VCaP (cell line): ENCODE data around the gene KIF6.

Source experiments
- H3K27ac ChIP-seq: fragments of 450-650 bp; 2 replicates; pipeline ENCODE4 v1.5.1; 2017
- TF ChIP-seq, protein P1 (sequence below): fragments of 450-650 bp; conservative IDR thresholded peaks from 2 replicates; pipeline ENCODE4 v1.5.1; 2017; ENCODE audit warnings: mild to moderate bottlenecking, moderate library complexity

Gene KIF6

DNA sequence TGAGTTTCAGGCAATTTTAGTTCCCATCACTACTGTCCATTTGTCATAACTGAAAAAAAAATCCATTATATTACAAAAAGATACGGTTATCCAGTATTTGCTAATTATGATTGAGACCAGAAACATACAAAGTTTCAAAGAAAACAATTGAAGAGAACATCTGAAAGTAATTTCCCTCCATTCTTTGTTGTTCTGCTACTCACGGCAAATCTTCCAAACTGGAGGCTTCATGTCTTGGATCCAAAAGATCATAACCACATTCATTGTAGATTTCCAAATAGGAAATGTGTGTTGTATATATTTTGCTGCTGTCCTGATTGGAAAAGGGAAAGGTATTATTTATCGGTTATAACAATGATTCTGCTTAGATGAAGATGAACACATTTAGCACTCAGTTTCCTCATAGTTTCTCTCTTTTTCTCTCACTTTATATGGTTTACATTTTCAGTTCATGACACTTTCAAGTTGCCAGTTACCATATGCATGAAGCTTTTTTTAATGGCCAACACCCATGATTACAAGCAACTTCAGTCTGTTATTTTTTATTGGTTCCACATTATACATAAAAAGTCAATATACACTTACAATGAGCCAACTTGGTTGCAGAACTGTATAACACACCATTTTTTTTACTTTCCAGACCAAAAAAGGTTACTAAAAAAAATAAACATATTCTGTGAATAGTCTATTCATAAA lies 90.4 kb downstream of the KIF6 start:
- TF ChIP-seq, protein P1, sequence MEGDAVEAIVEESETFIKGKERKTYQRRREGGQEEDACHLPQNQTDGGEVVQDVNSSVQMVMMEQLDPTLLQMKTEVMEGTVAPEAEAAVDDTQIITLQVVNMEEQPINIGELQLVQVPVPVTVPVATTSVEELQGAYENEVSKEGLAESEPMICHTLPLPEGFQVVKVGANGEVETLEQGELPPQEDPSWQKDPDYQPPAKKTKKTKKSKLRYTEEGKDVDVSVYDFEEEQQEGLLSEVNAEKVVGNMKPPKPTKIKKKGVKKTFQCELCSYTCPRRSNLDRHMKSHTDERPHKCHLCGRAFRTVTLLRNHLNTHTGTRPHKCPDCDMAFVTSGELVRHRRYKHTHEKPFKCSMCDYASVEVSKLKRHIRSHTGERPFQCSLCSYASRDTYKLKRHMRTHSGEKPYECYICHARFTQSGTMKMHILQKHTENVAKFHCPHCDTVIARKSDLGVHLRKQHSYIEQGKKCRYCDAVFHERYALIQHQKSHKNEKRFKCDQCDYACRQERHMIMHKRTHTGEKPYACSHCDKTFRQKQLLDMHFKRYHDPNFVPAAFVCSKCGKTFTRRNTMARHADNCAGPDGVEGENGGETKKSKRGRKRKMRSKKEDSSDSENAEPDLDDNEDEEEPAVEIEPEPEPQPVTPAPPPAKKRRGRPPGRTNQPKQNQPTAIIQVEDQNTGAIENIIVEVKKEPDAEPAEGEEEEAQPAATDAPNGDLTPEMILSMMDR: no peak
- no peak overlapping the region for H3K27ac ChIP-seq

DNA sequence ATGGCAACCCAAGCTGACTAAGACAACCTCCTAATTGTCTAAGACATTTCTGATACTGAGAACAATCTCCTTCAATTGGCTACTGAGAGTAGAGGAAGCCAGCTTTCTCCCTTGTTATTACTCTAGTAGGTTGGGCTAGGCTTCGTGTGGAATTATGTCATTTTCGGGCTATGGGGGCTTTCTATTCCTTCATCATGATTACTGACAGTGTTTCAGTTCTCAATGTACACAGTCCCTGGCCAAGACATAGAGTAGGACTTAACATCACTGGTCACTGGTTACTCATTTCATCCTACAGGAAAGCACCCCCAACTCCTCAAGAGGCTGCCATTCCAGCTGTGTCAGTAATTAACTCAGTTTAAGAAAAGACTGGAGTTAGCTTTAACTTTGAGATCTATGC lies 100.0 kb downstream of the KIF6 start:
- TF ChIP-seq, protein P1: no peak
- H3K27ac ChIP-seq: no peak overlapping the region

DNA sequence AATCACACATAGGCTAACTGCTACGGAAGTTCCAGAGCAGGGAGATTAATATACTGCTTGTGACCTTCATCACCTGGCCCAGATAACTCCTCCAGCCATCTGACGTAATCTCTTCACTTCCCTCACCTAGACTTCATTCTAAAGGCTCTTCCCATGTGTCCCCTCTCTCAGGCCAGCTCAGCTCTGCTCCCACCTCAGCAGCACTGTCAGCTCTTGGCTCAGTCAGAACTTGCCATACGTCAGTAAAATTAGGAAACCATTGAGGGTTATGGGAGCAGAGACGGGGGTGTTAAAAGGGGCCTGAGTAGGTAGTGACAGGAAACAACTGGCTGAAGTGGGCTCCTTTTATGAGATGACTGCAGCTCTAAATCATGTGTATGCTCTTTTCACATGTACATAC lies 101.5 kb downstream of the KIF6 start:
- TF ChIP-seq, protein P1: no peak
- H3K27ac ChIP-seq: no peak overlapping the region

- no peak overlapping the region for H3K27ac ChIP-seq
- TF ChIP-seq, protein P1: no peak
These were observed 107.7 kb downstream of the KIF6 start for GRCh38 chr6:39617520-39617919.

DNA sequence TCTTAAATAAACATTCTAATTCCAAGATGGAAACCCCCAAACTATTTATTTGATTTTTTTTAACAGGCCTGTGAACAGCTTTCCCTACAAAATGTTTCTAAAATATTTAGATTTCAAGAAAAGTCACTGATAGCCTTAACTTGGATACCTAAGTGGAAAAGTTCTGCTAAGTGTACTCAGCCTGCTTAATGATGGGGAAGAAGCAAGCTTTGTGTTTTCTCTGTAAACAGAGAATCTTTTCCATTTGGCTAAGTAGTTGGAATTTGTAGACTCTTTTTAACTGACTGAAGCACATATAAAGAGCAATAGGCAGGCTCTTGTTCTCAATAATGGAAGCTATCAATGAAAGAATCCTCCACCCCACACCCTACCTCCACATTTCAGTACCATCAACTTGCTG lies 108.2 kb downstream of the KIF6 start:
- no peak overlapping the region for H3K27ac ChIP-seq
- TF ChIP-seq, protein P1: no peak

- TF ChIP-seq, protein P1: no peak
- H3K27ac ChIP-seq: no peak overlapping the region
These were observed 109.6 kb downstream of the KIF6 start for GRCh38 chr6:39615622-39616021.

GRCh38 chr6:39614393-39614950 lies 110.7 kb downstream of the KIF6 start:
- H3K27ac ChIP-seq: no peak overlapping the region
- TF ChIP-seq, protein P1: no peak
